HG02885 (cell line): ENCODE results near the gene STK40.
A peak's percentile ranks its signal among the peaks of the same experiment; 100 is the strongest.

Experiments used
- ATAC-seq: cut with Tn5 transposase; IDR thresholded peaks from one replicate; pipeline ENCODE4 v1.9.1; 2021; ENCODE audit warnings: mild to moderate bottlenecking; ENCODE audit not compliant: unreplicated experiment, poor library complexity

The STK40 gene

GRCh38 chr1:36377791-36378492 is 7.8 kb downstream of the STK40 start:
- ATAC-seq, result no peak

GRCh38 chr1:36372617-36373016 is 13.1 kb downstream of the STK40 start:
- ATAC-seq, result no peak

- ATAC-seq, result no peak
Observed at GRCh38 chr1:36369061-36369861, 16.5 kb downstream of the STK40 start.

GRCh38 chr1:36367798-36368197 is 17.9 kb downstream of the STK40 start:
- ATAC-seq, result no peak

GRCh38 chr1:36367066-36367465 is 18.7 kb downstream of the STK40 start:
- no peak for ATAC-seq

- no peak for ATAC-seq
Observed at GRCh38 chr1:36366091-36366661, 19.5 kb downstream of the STK40 start.

- ATAC-seq, result no peak
Observed at GRCh38 chr1:36365381-36365780, 20.3 kb downstream of the STK40 start.

- no peak for ATAC-seq
Observed at GRCh38 chr1:36359911-36360550, 25.7 kb downstream of the STK40 start.

- ATAC-seq, result no peak
Observed at GRCh38 chr1:36359383-36359782, 26.3 kb downstream of the STK40 start.

- no peak for ATAC-seq
Observed at GRCh38 chr1:36358514-36359084, 27.1 kb downstream of the STK40 start.

- ATAC-seq, result no peak
Observed at GRCh38 chr1:36355811-36356210, 29.9 kb downstream of the STK40 start.

GRCh38 chr1:36354486-36354885 is 31.2 kb downstream of the STK40 start:
- ATAC-seq, result no peak

- ATAC-seq, result no peak
Observed at GRCh38 chr1:36352910-36353878, 32.5 kb downstream of the STK40 start.

GRCh38 chr1:36352125-36352909 is 33.4 kb downstream of the STK40 start:
- ATAC-seq, result no peak

GRCh38 chr1:36351227-36351977 is 34.3 kb downstream of the STK40 start:
- ATAC-seq, result no peak

- ATAC-seq, result no peak
Observed at GRCh38 chr1:36350659-36351226, 35.0 kb downstream of the STK40 start.

GRCh38 chr1:36349839-36350238 is 35.9 kb downstream of the STK40 start:
- no peak for ATAC-seq

- ATAC-seq, result peak; percentile 80
Observed at GRCh38 chr1:36349241-36349671, 36.5 kb downstream of the STK40 start.
